ENCODE data around the gene SCRT2. TPM values are rescaled to one million over a fixed set of nuclear protein-coding genes. Genes with fewer than 3 reads are reported as not detected.

SCRT2 gene
- total and polyA plus RNA-seq, 2 of the 8 experiments (the other 6 are each of a cell fraction or from before 2014, with no cell fraction given) = 0.12 to 0.34 TPM

GRCh38 chr20:662277-663192 lies 13.1 kb downstream of the SCRT2 start (continued):
- TF ChIP-seq EP300 (IDR thresholded peaks at IDR 0.05; ENCODE audit: borderline replicate concordance in 1 of 2, low read depth in 2 of 2, low read length in 2 of 2) (no peak), EGR1 (IDR thresholded peaks at IDR 0.05; ENCODE audit: borderline replicate concordance, low read depth, low read length) (no peak)
